ENCODE results near the gene ALDH1B1. TPM values are rescaled to one million over a fixed set of nuclear protein-coding genes. Genes with fewer than 3 reads are reported as not detected.

Gene ALDH1B1
- total RNA-seq, 4 donors from 2014 or later = 1.6 to 23.7 (median 7.7) TPM

- no peaks in the 10 kb centered on the region for H3K36me3 ChIP-seq
- H3K27me3 ChIP-seq = no peaks in the 10 kb centered on the region
- 62 to 65% methylated on average over 6 to 9 of the region's 9 CpGs for WGBS, 2 donors
- DNase-seq = no peak
- no peak overlapping the region for H3K4me3 ChIP-seq
- H3K27ac ChIP-seq = no peak overlapping the region
- intact Hi-C loops (cut with DNase I) = no loop called here
- peaks cover 0 to 23% (median 0%) of the 10 kb centered on the region in 3 donors for H3K4me1 ChIP-seq
- TF ChIP-seq CTCF (IDR thresholded peaks at IDR 0.05) = no peak
- TF ChIP-seq POLR2A (IDR thresholded peaks at IDR 0.05) = no peak
- H3K9me3 ChIP-seq = no peaks in the 10 kb centered on the region
These were observed 33.9 kb upstream of the ALDH1B1 start for GRCh38 chr9:38358390-38359296.

DNA sequence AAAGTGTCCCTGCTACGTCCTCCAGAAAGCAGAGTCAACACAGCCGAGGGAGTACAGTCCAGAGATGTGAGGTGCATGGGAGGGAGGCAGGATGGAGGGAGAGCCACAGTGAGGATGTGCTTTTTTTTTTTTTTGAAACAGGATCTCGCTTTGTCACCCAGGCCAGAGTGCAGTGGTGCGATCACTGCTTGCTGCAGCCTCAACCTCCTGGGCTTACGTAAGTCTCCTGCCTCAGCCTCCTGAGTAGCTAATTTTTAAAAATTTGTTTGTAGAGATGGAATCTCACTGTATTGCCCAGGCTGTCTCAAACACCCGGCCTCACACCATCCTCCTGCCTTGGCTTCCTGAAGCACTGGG lies 33.2 kb upstream of the ALDH1B1 start:
- H3K36me3 ChIP-seq = no peaks in the 10 kb centered on the region
- WGBS, 2 donors = 83 to 92% methylated on average over 5 to 6 of the region's 6 CpGs
- peaks cover 0 to 24% (median 0%) of the 10 kb centered on the region in 3 donors for H3K4me1 ChIP-seq
- intact Hi-C loops (cut with DNase I) = no loop called here
- H3K4me3 ChIP-seq = no peak overlapping the region
- H3K27me3 ChIP-seq = no peaks in the 10 kb centered on the region
- DNase-seq = no peak
- H3K9me3 ChIP-seq = no peaks in the 10 kb centered on the region
- H3K27ac ChIP-seq = no peak overlapping the region
- TF ChIP-seq CTCF (IDR thresholded peaks at IDR 0.05) (no peak), POLR2A (IDR thresholded peaks at IDR 0.05) (no peak)

DNA sequence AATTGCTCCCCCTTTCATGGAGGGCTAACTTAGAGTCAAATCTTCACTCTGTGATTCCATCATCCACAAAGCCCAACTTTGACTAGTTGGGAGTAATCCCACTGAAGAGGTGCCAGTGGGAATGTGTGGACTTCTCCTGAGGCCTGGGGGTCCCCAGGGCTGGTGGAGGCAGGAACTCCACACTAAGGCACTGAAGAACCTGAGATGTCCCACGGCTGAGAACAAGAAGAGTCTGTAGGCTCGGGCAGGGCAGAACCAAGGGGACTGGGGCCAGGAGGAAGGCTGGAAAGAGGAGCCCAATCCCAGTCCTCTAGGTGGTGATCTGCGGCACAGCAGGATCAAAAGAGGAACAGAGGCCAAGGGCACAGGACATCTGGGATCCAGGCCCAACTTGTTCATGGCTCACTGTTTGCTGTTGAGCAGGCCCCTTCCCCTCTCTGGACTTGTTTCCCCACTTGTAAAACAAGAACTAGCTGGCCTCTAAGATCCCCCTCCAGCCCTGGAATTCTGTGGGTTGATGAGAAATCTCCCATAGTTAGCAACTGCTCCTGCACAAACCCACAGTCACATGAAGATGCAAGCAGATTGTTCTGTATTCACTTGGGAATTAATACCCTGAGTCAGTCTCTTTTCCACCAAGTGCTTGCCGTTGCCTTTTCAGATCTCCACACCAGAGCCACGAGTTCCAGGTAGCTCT lies 32.7 kb upstream of the ALDH1B1 start:
- Histone ChIP-seq H3K4me3 (no peak overlapping the region), H3K4me1 (peaks cover 0 to 24% (median 0%) of the 10 kb centered on the region in 3 donors), H3K27me3 (no peaks in the 10 kb centered on the region), H3K36me3 (no peaks in the 10 kb centered on the region), H3K9me3 (no peaks in the 10 kb centered on the region), H3K27ac (no peak overlapping the region)
- DNase-seq = no peak
- intact Hi-C loops (cut with DNase I) = loop anchor here (5.0 to 10.0 kb wide), 2 partner anchors 275 to 443 kb away; no protein-coding TSS in a partner anchor
- TF ChIP-seq CTCF (IDR thresholded peaks at IDR 0.05) (no peak), POLR2A (IDR thresholded peaks at IDR 0.05) (no peak)
- WGBS, 2 donors = 59 to 73% methylated on average over 4 to 5 of the region's 5 CpGs

- H3K4me3 ChIP-seq = no peak overlapping the region
- no peaks in the 10 kb centered on the region for H3K27me3 ChIP-seq
- 59 to 75% methylated on average over 5 to 7 of the region's 7 CpGs for WGBS, 2 donors
- H3K27ac ChIP-seq = no peak overlapping the region
- H3K4me1 ChIP-seq = peaks cover 0 to 24% (median 0%) of the 10 kb centered on the region in 3 donors
- no peak for DNase-seq
- no peaks in the 10 kb centered on the region for H3K36me3 ChIP-seq
- no peaks in the 10 kb centered on the region for H3K9me3 ChIP-seq
- TF ChIP-seq POLR2A (IDR thresholded peaks at IDR 0.05) (no peak), CTCF (IDR thresholded peaks at IDR 0.05) (no peak)
- intact Hi-C loops (cut with DNase I) = loop anchor here (5.0 to 10.0 kb wide), 2 partner anchors 276 to 444 kb away; no protein-coding TSS in a partner anchor
These were observed 31.5 kb upstream of the ALDH1B1 start for GRCh38 chr9:38360839-38361472.
